ENCODE measurements around the gene AHCYL2.
"Not testable (repeated sequence)": the region's sequence is repeated elsewhere in the genome, so short reads cannot be mapped to it uniquely, and the experiment has no call there.

Gene AHCYL2

DNA sequence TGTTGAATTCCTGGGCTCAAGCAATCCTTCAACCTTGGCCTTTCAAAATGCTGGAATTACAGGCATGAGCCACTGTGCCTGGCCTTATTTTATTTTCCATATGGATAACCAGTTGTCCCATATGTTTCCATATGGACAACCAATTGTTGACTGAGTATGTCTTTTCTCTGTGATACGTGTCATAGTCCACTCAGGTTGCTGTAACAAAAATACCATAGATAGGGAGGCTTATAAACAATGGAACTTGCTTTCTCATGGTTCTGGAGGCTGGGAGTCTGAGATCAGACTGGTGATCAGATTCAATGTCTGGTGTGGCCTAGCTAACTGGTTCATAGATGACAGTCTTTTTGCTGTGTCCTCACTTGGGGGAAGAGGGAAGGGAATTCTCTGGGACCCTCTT is 19.4 kb downstream of the AHCYL2 start:
- no peak for TF ChIP-seq EZH2phosphoT487 (conservative IDR thresholded peaks at IDR 0.05; ENCODE audit: low read length)
- H3K4me2 ChIP-seq (ENCODE audit: low read depth, low read length, poor library complexity, severe bottlenecking) = no peak overlapping the region
- no peak overlapping the region for H3K4me3 ChIP-seq (ENCODE audit: insufficient read depth, low read length, poor library complexity, severe bottlenecking)
- H3K9me3 ChIP-seq (ENCODE audit: insufficient read depth, low read length) = no peaks in the 10 kb centered on the region
- no peak overlapping the region for H2AFZ ChIP-seq (ENCODE audit: low read depth, low read length, severe bottlenecking)
- H3K9me2 ChIP-seq (replicated peaks; ENCODE audit: insufficient read depth, low read length) = no peaks in the 10 kb centered on the region
- H3K27me3 ChIP-seq (ENCODE audit: low read length) = no peaks in the 10 kb centered on the region
- no peak overlapping the region for H3K27ac ChIP-seq (ENCODE audit: low read depth, low read length)
- no peak overlapping the region for H3K9ac ChIP-seq (ENCODE audit: low read length)
- no peaks in the 10 kb centered on the region for H4K20me1 ChIP-seq (ENCODE audit: low read depth, low read length)
- no peaks in the 10 kb centered on the region for H3K79me2 ChIP-seq (ENCODE audit: insufficient read depth, low read length)
- no peaks in the 10 kb centered on the region for H3F3A ChIP-seq (ENCODE audit: insufficient read depth)
- no peaks in the 10 kb centered on the region for H3K36me3 ChIP-seq (ENCODE audit: low read length)

DNA sequence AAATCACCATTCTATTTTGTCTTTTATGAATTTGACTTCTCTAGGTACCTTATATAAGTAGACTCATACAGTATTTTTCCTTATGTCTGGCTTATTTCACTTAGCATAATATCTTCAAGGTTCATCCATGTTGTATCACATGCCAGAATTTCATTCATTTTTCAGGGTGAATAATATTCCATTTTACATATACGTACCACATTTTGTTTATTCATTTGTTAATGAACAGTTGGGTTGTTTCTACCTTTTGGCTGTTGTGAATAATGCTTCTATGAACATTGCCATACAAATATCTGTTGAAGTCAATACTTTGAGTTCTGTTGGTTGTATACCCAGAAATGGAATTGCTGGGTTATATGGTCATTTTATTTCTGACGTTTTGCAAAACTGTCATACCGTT is 20.7 kb downstream of the AHCYL2 start:
- no peak overlapping the region for H3K9ac ChIP-seq (ENCODE audit: low read length)
- no peaks in the 10 kb centered on the region for H3K36me3 ChIP-seq (ENCODE audit: low read length)
- no peak overlapping the region for H2AFZ ChIP-seq (ENCODE audit: low read depth, low read length, severe bottlenecking)
- H3K4me2 ChIP-seq (ENCODE audit: low read depth, low read length, poor library complexity, severe bottlenecking) = no peak overlapping the region
- no peaks in the 10 kb centered on the region for H3K79me2 ChIP-seq (ENCODE audit: insufficient read depth, low read length)
- TF ChIP-seq EZH2phosphoT487 (conservative IDR thresholded peaks at IDR 0.05; ENCODE audit: low read length) = no peak
- TF ChIP-seq, protein P1, sequence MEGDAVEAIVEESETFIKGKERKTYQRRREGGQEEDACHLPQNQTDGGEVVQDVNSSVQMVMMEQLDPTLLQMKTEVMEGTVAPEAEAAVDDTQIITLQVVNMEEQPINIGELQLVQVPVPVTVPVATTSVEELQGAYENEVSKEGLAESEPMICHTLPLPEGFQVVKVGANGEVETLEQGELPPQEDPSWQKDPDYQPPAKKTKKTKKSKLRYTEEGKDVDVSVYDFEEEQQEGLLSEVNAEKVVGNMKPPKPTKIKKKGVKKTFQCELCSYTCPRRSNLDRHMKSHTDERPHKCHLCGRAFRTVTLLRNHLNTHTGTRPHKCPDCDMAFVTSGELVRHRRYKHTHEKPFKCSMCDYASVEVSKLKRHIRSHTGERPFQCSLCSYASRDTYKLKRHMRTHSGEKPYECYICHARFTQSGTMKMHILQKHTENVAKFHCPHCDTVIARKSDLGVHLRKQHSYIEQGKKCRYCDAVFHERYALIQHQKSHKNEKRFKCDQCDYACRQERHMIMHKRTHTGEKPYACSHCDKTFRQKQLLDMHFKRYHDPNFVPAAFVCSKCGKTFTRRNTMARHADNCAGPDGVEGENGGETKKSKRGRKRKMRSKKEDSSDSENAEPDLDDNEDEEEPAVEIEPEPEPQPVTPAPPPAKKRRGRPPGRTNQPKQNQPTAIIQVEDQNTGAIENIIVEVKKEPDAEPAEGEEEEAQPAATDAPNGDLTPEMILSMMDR (IDR thresholded peaks at IDR 0.05; ENCODE audit: insufficient read depth, low read length, poor library complexity, severe bottlenecking) = no peak
- no peaks in the 10 kb centered on the region for H3K9me3 ChIP-seq (ENCODE audit: insufficient read depth, low read length)
- no peak overlapping the region for H3K4me3 ChIP-seq (ENCODE audit: insufficient read depth, low read length, poor library complexity, severe bottlenecking)
- no peaks in the 10 kb centered on the region for H3K9me2 ChIP-seq (replicated peaks; ENCODE audit: insufficient read depth, low read length)
- H4K20me1 ChIP-seq (ENCODE audit: low read depth, low read length) = no peaks in the 10 kb centered on the region
- no peaks in the 10 kb centered on the region for H3F3A ChIP-seq (ENCODE audit: insufficient read depth)
- H3K27ac ChIP-seq (ENCODE audit: low read depth, low read length) = no peak overlapping the region
- H3K27me3 ChIP-seq (ENCODE audit: low read length) = no peaks in the 10 kb centered on the region

DNA sequence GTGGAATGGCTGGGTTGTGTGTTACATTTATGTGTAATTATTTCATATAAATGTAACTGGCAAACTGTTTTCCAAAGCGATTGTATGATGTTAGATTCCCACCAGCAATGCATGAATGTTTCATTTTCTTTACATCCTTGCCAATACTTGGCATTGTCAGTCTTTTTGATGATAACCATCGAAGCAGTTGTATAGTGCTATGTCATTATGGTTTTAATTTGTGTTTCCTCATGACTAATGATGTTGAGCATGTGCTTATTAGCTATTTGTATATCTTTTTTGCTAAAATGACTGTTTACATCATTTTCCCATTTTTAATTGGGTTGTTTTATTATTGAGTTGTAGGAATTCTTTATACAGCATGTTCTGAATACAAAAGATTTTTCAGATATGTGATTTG is 22.3 kb downstream of the AHCYL2 start:
- no peak for TF ChIP-seq EZH2phosphoT487 (conservative IDR thresholded peaks at IDR 0.05; ENCODE audit: low read length)
- TF ChIP-seq, protein P1 (IDR thresholded peaks at IDR 0.05; ENCODE audit: insufficient read depth, low read length, poor library complexity, severe bottlenecking) = no peak
- Histone ChIP-seq H3K27me3 (ENCODE audit: low read length) (no peaks in the 10 kb centered on the region), H3F3A (ENCODE audit: insufficient read depth) (no peaks in the 10 kb centered on the region), H3K79me2 (ENCODE audit: insufficient read depth, low read length) (no peaks in the 10 kb centered on the region), H3K9ac (ENCODE audit: low read length) (no peak overlapping the region), H3K4me3 (ENCODE audit: insufficient read depth, low read length, poor library complexity, severe bottlenecking) (no peak overlapping the region), H3K4me2 (ENCODE audit: low read depth, low read length, poor library complexity, severe bottlenecking) (no peak overlapping the region), H2AFZ (ENCODE audit: low read depth, low read length, severe bottlenecking) (no peak overlapping the region), H3K9me3 (ENCODE audit: insufficient read depth, low read length) (no peaks in the 10 kb centered on the region), H3K9me2 (replicated peaks; ENCODE audit: insufficient read depth, low read length) (no peaks in the 10 kb centered on the region), H3K27ac (ENCODE audit: low read depth, low read length) (no peak overlapping the region), H4K20me1 (ENCODE audit: low read depth, low read length) (no peaks in the 10 kb centered on the region), H3K36me3 (ENCODE audit: low read length) (no peaks in the 10 kb centered on the region)

DNA sequence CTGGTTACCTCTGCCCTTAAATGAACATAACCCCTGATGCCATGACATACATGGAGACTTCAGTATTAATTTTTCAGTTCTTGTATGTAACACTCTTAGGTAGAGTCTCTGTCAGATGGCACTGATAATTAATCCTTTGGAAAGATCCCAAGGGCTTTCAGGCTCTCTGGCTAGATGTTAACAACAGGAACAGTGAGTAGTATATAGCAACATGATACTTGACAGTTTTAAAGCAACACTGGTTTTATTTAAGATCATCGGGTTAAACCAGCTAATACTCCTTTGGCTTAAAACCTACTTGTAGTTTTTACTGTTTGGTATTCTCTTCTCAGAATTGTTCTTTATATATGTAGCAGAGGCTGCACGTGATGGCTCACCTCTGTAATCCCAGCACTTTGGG is 27.3 kb downstream of the AHCYL2 start:
- Histone ChIP-seq H3K4me3 (ENCODE audit: insufficient read depth, low read length, poor library complexity, severe bottlenecking) (no peak overlapping the region), H3K79me2 (ENCODE audit: insufficient read depth, low read length) (no peaks in the 10 kb centered on the region), H3K27me3 (ENCODE audit: low read length) (no peaks in the 10 kb centered on the region), H3K4me2 (ENCODE audit: low read depth, low read length, poor library complexity, severe bottlenecking) (no peak overlapping the region), H3F3A (ENCODE audit: insufficient read depth) (no peaks in the 10 kb centered on the region), H2AFZ (ENCODE audit: low read depth, low read length, severe bottlenecking) (no peak overlapping the region), H3K9me2 (replicated peaks; ENCODE audit: insufficient read depth, low read length) (no peaks in the 10 kb centered on the region), H4K20me1 (ENCODE audit: low read depth, low read length) (peaks cover 8% of the 10 kb centered on the region; the same call in 1 of the 2 replicates), H3K9me3 (ENCODE audit: insufficient read depth, low read length) (no peaks in the 10 kb centered on the region), H3K36me3 (ENCODE audit: low read length) (no peaks in the 10 kb centered on the region), H3K27ac (ENCODE audit: low read depth, low read length) (no peak overlapping the region), H3K9ac (ENCODE audit: low read length) (no peak overlapping the region)
- TF ChIP-seq, protein P1 (IDR thresholded peaks at IDR 0.05; ENCODE audit: insufficient read depth, low read length, poor library complexity, severe bottlenecking) = no peak
- TF ChIP-seq EZH2phosphoT487 (conservative IDR thresholded peaks at IDR 0.05; ENCODE audit: low read length) = no peak

DNA sequence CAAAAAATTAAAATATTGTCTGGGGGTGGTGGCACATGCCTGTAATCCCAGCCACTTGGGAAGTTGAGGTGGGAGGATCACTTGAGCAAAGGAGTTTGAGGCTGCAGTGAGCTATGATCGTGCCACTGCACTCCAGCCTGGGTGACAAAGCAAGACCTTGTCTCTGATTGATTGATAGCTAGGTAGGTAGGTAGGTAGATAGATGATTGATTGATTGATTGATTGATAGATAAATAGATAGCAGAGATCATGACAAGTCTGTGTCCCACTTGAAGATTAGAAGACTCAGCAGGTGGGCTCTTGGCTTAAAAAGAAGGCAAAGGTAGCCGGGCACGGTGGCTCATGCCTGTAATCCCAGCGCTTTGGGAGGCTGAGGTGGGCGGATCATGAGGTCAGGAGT is 27.8 kb downstream of the AHCYL2 start:
- not testable (repeated sequence) for H3K79me2 ChIP-seq (ENCODE audit: insufficient read depth, low read length); H3F3A ChIP-seq (ENCODE audit: insufficient read depth)

More for the DNA sequence above, 27.8 kb downstream of the AHCYL2 start:
- not testable (repeated sequence) for H3K4me3 ChIP-seq (ENCODE audit: insufficient read depth, low read length, poor library complexity, severe bottlenecking); H3K9ac ChIP-seq (ENCODE audit: low read length); H3K9me3 ChIP-seq (ENCODE audit: insufficient read depth, low read length); H3K4me2 ChIP-seq (ENCODE audit: low read depth, low read length, poor library complexity, severe bottlenecking); H3K27ac ChIP-seq (ENCODE audit: low read depth, low read length); H4K20me1 ChIP-seq (ENCODE audit: low read depth, low read length); H2AFZ ChIP-seq (ENCODE audit: low read depth, low read length, severe bottlenecking); H3K9me2 ChIP-seq (replicated peaks; ENCODE audit: insufficient read depth, low read length); H3K36me3 ChIP-seq (ENCODE audit: low read length); H3K27me3 ChIP-seq (ENCODE audit: low read length)

All from SU-DHL-6 (cell line).